Smooth muscle cell (in vitro differentiated cells): ENCODE results near the gene OR51V1. TPM values are rescaled to one million over a fixed set of nuclear protein-coding genes. Genes with fewer than 3 reads are reported as not detected.

ENCODE experiments used
- DNase-seq: peaks from one replicate; lab custom pipeline; 2025; ENCODE audit not compliant: unreplicated experiment; lab: John Stamatoyannopoulos, UW
- H2AFZ ChIP-seq: fragments of 200-600 bp; sonication (generic); 2 replicates; pipeline ENCODE4 v1.6.0; 2016; ENCODE audit warnings: antibody characterized with exemption, low read depth, mild to moderate bottlenecking
- H3F3A ChIP-seq: fragments of 200-600 bp; sonication (generic); 2 replicates; pipeline ENCODE4 v1.6.0; 2017; ENCODE audit warnings: antibody characterized with exemption, low read depth
- H3K27ac ChIP-seq: fragments of 200-600 bp; sonication (generic); 2 replicates; pipeline ENCODE4 v1.5.1; 2016; ENCODE audit warnings: low read depth, mild to moderate bottlenecking
- H3K27me3 ChIP-seq: fragments of 200-600 bp; sonication (generic); 2 replicates; pipeline ENCODE4 v1.6.1; 2016; ENCODE audit warnings: low read depth, mild to moderate bottlenecking
- H3K36me3 ChIP-seq: fragments of 200-600 bp; sonication (generic); 2 replicates; pipeline ENCODE4 v1.5.1; 2016; ENCODE audit warnings: low read depth
- H3K4me1 ChIP-seq: fragments of 200-600 bp; sonication (generic); 2 replicates; pipeline ENCODE4 v1.5.1; 2016; ENCODE audit warnings: low read depth
- H3K4me2 ChIP-seq: fragments of 200-600 bp; sonication (generic); 2 replicates; pipeline ENCODE4 v1.6.0; 2016; ENCODE audit warnings: mild to moderate bottlenecking
- H3K4me3 ChIP-seq: fragments of 200-600 bp; sonication (generic); 2 replicates; pipeline ENCODE4 v1.5.1; 2016; ENCODE audit warnings: mild to moderate bottlenecking
- H3K79me2 ChIP-seq: fragments of 200-600 bp; sonication (generic); 2 replicates; pipeline ENCODE4 v1.6.0; 2016; ENCODE audit warnings: low read depth, mild to moderate bottlenecking
- H3K9ac ChIP-seq: fragments of 200-600 bp; sonication (generic); 2 replicates; pipeline ENCODE4 v1.6.0; 2016; ENCODE audit warnings: low read depth
- H3K9me3 ChIP-seq: fragments of 200-600 bp; sonication (generic); replicated peaks from 2 replicates; pipeline ENCODE4 v1.5.1; 2016; ENCODE audit warnings: low read depth
- H4K20me1 ChIP-seq: fragments of 200-600 bp; sonication (generic); 2 replicates; pipeline ENCODE4 v1.6.0; 2016; ENCODE audit warnings: low read depth
- WGBS: methylation state at CpG from one replicate; pipeline ENCODE4 v1.1.7; 2016; ENCODE audit warnings: low lambda C conversion rate; 5-methylcytosine and 5-hydroxymethylcytosine counted together
- polyA plus RNA-seq: library from polyadenylated mRNA; unstranded; fragments of >200 nt; fragmentation: Nextera tagmentation; extraction: Ambion mirVana; gene quantifications from 2 replicates; pipeline ENCODE4 v1.2.1, GENCODE V29; 2016
- total RNA-seq: library from RNA; depleted of rRNA; stranded (reverse); fragments of >200 nt; gene quantifications from 2 replicates; pipeline ENCODE4 v1.2.3, GENCODE V29; 2014
- TF ChIP-seq, protein P1 (sequence below): fragments of 200-600 bp; sonication (generic); IDR thresholded peaks from 2 replicates; pipeline ENCODE4 v1.5.1; 2017; ENCODE audit warnings: borderline replicate concordance, mild to moderate bottlenecking, antibody characterized with exemption; ENCODE audit not compliant: insufficient read depth, poor library complexity, severe bottlenecking

The OR51V1 gene
- total and polyA plus RNA-seq, 2 experiments from 2014 or later: not detected

GRCh38 chr11:5154657-5155056, 45.8 kb downstream of the OR51V1 start, which contains the start of gene OR52A1:
Gene OR52A1, minus strand, starts transcription at chr11:5154757. Its CDS starts 2,388 bp downstream, at chr11:5152369.
- H2AFZ ChIP-seq: no peak within 1 kb of the TSS
- H3K27ac ChIP-seq: no peak within 1 kb of the TSS
- no peaks in the 10 kb centered on the region for H3K79me2 ChIP-seq
- H3K4me2 ChIP-seq: no peak within 1 kb of the TSS
- no peaks in the 10 kb centered on the region for H3F3A ChIP-seq
- no peaks in the 10 kb centered on the region for H3K27me3 ChIP-seq
- H3K4me1 ChIP-seq: no peaks in the 10 kb centered on the region
- H3K9me3 ChIP-seq: no peaks in the 10 kb centered on the region
- H3K9ac ChIP-seq: no peak within 1 kb of the TSS
- TF ChIP-seq, protein P1, sequence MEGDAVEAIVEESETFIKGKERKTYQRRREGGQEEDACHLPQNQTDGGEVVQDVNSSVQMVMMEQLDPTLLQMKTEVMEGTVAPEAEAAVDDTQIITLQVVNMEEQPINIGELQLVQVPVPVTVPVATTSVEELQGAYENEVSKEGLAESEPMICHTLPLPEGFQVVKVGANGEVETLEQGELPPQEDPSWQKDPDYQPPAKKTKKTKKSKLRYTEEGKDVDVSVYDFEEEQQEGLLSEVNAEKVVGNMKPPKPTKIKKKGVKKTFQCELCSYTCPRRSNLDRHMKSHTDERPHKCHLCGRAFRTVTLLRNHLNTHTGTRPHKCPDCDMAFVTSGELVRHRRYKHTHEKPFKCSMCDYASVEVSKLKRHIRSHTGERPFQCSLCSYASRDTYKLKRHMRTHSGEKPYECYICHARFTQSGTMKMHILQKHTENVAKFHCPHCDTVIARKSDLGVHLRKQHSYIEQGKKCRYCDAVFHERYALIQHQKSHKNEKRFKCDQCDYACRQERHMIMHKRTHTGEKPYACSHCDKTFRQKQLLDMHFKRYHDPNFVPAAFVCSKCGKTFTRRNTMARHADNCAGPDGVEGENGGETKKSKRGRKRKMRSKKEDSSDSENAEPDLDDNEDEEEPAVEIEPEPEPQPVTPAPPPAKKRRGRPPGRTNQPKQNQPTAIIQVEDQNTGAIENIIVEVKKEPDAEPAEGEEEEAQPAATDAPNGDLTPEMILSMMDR: no peak
- no peak within 1 kb of the TSS for H3K4me3 ChIP-seq
- DNase-seq: no peak
- no peaks in the 10 kb centered on the region for H4K20me1 ChIP-seq
- H3K36me3 ChIP-seq: no peaks in the 10 kb centered on the region
- WGBS: 88% methylated on average over 3 of the region's 3 CpGs

DNA sequence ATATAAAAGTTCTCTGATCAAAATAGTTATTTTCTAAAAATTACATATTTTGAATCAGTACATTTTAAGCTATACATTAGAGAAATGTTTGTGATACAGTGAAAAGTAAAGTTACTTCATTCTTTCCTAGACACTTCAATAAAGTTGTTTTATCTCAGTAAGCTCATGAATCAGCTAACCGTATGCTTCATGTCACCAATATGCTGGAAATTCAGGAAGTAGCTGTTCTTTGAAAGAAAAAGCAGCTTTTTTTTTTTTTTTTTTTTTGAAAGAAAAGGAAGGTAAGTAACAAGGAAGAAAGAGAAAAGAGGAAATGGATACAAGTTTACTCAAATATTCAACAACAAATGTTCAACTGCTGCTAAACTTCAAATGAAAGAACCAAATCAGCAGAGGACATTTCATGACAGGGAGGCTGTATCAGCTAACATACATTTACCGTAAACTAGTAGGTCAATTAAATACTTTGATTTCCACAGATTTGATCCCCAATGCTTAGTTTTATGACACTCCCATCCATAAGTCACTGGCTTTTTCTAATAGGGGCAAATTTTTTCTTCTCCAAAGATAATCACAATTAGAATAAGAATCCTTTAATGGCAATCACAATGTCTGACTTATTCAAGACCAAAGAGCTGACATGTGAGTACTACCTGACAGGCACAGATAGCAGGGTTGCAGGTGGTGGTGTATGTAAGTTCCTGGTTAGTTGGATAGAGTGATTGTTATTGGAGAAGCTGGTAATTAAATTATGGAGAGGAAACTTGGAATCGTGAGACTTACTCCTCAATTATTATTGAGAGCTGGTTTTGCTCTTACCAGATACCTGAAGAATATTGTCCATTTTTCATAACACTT, 46.7 kb downstream of the OR51V1 start:
- TF ChIP-seq, protein P1: no peak
- Histone ChIP-seq H3K79me2 (no peaks in the 10 kb centered on the region), H3K36me3 (no peaks in the 10 kb centered on the region), H3F3A (no peaks in the 10 kb centered on the region), H2AFZ (no peak overlapping the region), H3K9ac (no peak overlapping the region), H3K4me2 (no peak overlapping the region), H3K27me3 (no peaks in the 10 kb centered on the region), H3K4me1 (no peaks in the 10 kb centered on the region), H3K27ac (no peak overlapping the region), H3K4me3 (no peak overlapping the region), H4K20me1 (no peaks in the 10 kb centered on the region), H3K9me3 (no peaks in the 10 kb centered on the region)
- no peak for DNase-seq
- 73% methylated on average over 3 of the region's 3 CpGs for whole genome bisulfite sequencing

GRCh38 chr11:5151713-5152153, 48.7 kb downstream of the OR51V1 start:
- Histone ChIP-seq H2AFZ (no peak overlapping the region), H3K4me3 (no peak overlapping the region), H3K4me2 (no peak overlapping the region), H3K36me3 (no peaks in the 10 kb centered on the region), H3F3A (no peaks in the 10 kb centered on the region), H3K9me3 (no peaks in the 10 kb centered on the region), H4K20me1 (no peaks in the 10 kb centered on the region), H3K27ac (no peak overlapping the region), H3K79me2 (no peaks in the 10 kb centered on the region), H3K4me1 (no peaks in the 10 kb centered on the region), H3K27me3 (no peaks in the 10 kb centered on the region), H3K9ac (no peak overlapping the region)
- WGBS: 82% methylated on average over 3 of the region's 3 CpGs
- no peak for DNase-seq
- TF ChIP-seq, protein P1: no peak

Other genes starting within 250 kb of the OR51V1 start
- gene OR51A2, start 245.0 kb downstream of the OR51V1 start, total RNA-seq: not detected in 2 replicates
- gene OR51A2, start 245.0 kb downstream of the OR51V1 start, polyA plus RNA-seq: not detected in 2 replicates
- not detected in 2 replicates for gene OR51L1, start 205.8 kb downstream of the OR51V1 start, total RNA-seq
- gene OR51L1, start 205.8 kb downstream of the OR51V1 start, polyA plus RNA-seq: not detected in 2 replicates
- not detected in 2 replicates for gene OR52J3, start 154.2 kb downstream of the OR51V1 start, total RNA-seq
- gene OR52J3, start 154.2 kb downstream of the OR51V1 start, polyA plus RNA-seq: not detected in 2 replicates
- gene OR52E2, start 141.1 kb downstream of the OR51V1 start, total RNA-seq: not detected in 2 replicates
- gene OR52E2, start 141.1 kb downstream of the OR51V1 start, polyA plus RNA-seq: not detected in 2 replicates
- not detected in 2 replicates for gene OR52E1, start 131.1 kb downstream of the OR51V1 start, total RNA-seq
- not detected in 2 replicates for gene OR52E1, start 131.1 kb downstream of the OR51V1 start, polyA plus RNA-seq
- gene OR52A5, start 62.3 kb downstream of the OR51V1 start, total RNA-seq: not detected in 2 replicates
- gene OR52A5, start 62.3 kb downstream of the OR51V1 start, polyA plus RNA-seq: not detected in 2 replicates
- not detected in 2 replicates for gene OR52A1, start 45.9 kb downstream of the OR51V1 start, total RNA-seq
- not detected in 2 replicates for gene OR52A1, start 45.9 kb downstream of the OR51V1 start, polyA plus RNA-seq
- not detected in 2 replicates for gene HBB, start 26.4 kb upstream of the OR51V1 start, total RNA-seq
- gene HBB, start 26.4 kb upstream of the OR51V1 start, polyA plus RNA-seq: not detected in 2 replicates
- not detected in 2 replicates for gene HBD, start 33.8 kb upstream of the OR51V1 start, total RNA-seq
- not detected in 2 replicates for gene HBD, start 33.8 kb upstream of the OR51V1 start, polyA plus RNA-seq
- not detected in 2 replicates for gene HBG1, start 49.2 kb upstream of the OR51V1 start, total RNA-seq
- gene HBG1, start 49.2 kb upstream of the OR51V1 start, polyA plus RNA-seq: not detected in 2 replicates
- gene HBG2, start 54.1 kb upstream of the OR51V1 start, total RNA-seq: 0.49 TPM in 1 of 2 replicates, not detected in the other
- not detected in 2 replicates for gene HBG2, start 54.1 kb upstream of the OR51V1 start, polyA plus RNA-seq
- gene HBE1, start 69.3 kb upstream of the OR51V1 start, total RNA-seq: not detected in 2 replicates
- gene HBE1, start 69.3 kb upstream of the OR51V1 start, polyA plus RNA-seq: 0.73 TPM in 1 of 2 replicates, not detected in the other
- not detected in 2 replicates for gene OR51B4, start 101.3 kb upstream of the OR51V1 start, total RNA-seq
- gene OR51B4, start 101.3 kb upstream of the OR51V1 start, polyA plus RNA-seq: not detected in 2 replicates
- gene OR51B2, start 123.6 kb upstream of the OR51V1 start, total RNA-seq: not detected in 2 replicates
- gene OR51B2, start 123.6 kb upstream of the OR51V1 start, polyA plus RNA-seq: not detected in 2 replicates
- gene OR51B5, start 142.8 kb upstream of the OR51V1 start, total RNA-seq: 0.09 and 0.54 TPM in 2 replicates
- gene OR51B5, start 142.8 kb upstream of the OR51V1 start, polyA plus RNA-seq: not detected in 2 replicates
- not detected in 2 replicates for gene OR51B6, start 150.8 kb upstream of the OR51V1 start, total RNA-seq
- not detected in 2 replicates for gene OR51B6, start 150.8 kb upstream of the OR51V1 start, polyA plus RNA-seq
- gene OR51M1, start 183.1 kb upstream of the OR51V1 start, total RNA-seq: not detected in 2 replicates
- not detected in 2 replicates for gene OR51M1, start 183.1 kb upstream of the OR51V1 start, polyA plus RNA-seq
- gene OR51Q1, start 221.4 kb upstream of the OR51V1 start, total RNA-seq: not detected in 2 replicates
- gene OR51Q1, start 221.4 kb upstream of the OR51V1 start, polyA plus RNA-seq: not detected in 2 replicates
- not detected in 2 replicates for gene OR51I1, start 240.8 kb upstream of the OR51V1 start, total RNA-seq
- not detected in 2 replicates for gene OR51I1, start 240.8 kb upstream of the OR51V1 start, polyA plus RNA-seq
- gene OR51I2, start 248.6 kb upstream of the OR51V1 start, total RNA-seq: not detected in 2 replicates
- not detected in 2 replicates for gene OR51I2, start 248.6 kb upstream of the OR51V1 start, polyA plus RNA-seq